Ascending aorta (tissue), 2 donors: ENCODE results near the gene B3GLCT. TPM values are rescaled to one million over a fixed set of nuclear protein-coding genes. Genes with fewer than 3 reads are reported as not detected.
A peak's percentile ranks its signal among the peaks of the same experiment; 100 is the strongest.

Source experiments
- DNase-seq, 2 donors: peaks; one replicate each; pipeline ENCODE4 v3.0.0-alpha.2; 2019; ENCODE audit warnings: low spot score in 2 of 2
- H3K27ac ChIP-seq, 2 donors: fragments of 200-600 bp; sonication (generic); one replicate each; pipeline ENCODE4 v1.5.1; 2016 to 2017; ENCODE audit warnings: mild to moderate bottlenecking in 1 of 2
- H3K27me3 ChIP-seq: fragments of 200-600 bp; sonication (generic); one replicate; pipeline ENCODE4 v1.5.1; 2017
- H3K36me3 ChIP-seq, 2 donors: fragments of 200-600 bp; sonication (generic); one replicate each; pipeline ENCODE4 v1.5.1; 2016
- H3K4me1 ChIP-seq, 2 donors: fragments of 200-600 bp; sonication (generic); one replicate each; pipeline ENCODE4 v1.5.1; 2016 to 2017; ENCODE audit warnings: mild to moderate bottlenecking in 1 of 2
- H3K4me3 ChIP-seq, 2 donors: fragments of 200-600 bp; sonication (generic); one replicate each; pipeline ENCODE4 v1.5.1; 2016 to 2017; ENCODE audit warnings: mild to moderate bottlenecking in 1 of 2
- H3K9me3 ChIP-seq, 2 donors: fragments of 200-600 bp; sonication (generic); one replicate each; pipeline ENCODE4 v1.5.1; 2016
- intact Hi-C: fragments of 100-400 bp; cut with DNase I; formaldehyde crosslinking; loops from one replicate; pipeline ENCODE4 v1.15.1; 2023
- total RNA-seq: library from RNA; depleted of rRNA; stranded (reverse); fragments of >200 nt; gene quantifications from one replicate; pipeline ENCODE4 v1.1.0, GENCODE V29; 2016
- TF ChIP-seq, protein P1 (sequence below), 3 experiments: fragments of 200-600 bp in 2 of 3; fragments of 450-650 bp in 1 of 3; sonication (generic) in 2 of 3; IDR thresholded peaks; one replicate each; pipeline ENCODE4 v1.5.1; 2016 to 2019; ENCODE audit warnings: antibody characterized with exemption in 3 of 3, mild to moderate bottlenecking in 1 of 3, moderate library complexity in 1 of 3

B3GLCT gene
- total RNA-seq, 1 donor from 2014 or later = 8.8 TPM

DNA sequence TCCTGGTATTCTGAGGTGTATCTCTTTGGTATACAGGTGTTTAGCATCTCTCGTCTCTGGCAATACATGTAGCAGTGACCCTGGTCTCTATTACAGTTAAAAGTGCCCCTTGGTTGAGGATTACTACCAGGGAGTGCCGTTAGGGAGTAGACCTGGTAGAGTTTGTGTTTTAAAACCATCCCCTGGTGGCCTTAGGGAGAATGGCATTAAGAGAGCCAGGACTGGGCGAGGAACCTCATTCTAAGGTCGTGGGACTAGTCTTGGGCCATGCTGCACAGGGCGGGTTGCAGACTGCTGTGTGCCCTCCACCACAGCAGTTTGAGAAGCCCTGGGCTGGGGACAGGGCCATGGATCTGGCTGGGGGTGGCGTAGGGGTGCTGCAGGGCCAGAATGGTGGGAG is 35.0 kb downstream of the B3GLCT start:
- TF ChIP-seq, protein P1, sequence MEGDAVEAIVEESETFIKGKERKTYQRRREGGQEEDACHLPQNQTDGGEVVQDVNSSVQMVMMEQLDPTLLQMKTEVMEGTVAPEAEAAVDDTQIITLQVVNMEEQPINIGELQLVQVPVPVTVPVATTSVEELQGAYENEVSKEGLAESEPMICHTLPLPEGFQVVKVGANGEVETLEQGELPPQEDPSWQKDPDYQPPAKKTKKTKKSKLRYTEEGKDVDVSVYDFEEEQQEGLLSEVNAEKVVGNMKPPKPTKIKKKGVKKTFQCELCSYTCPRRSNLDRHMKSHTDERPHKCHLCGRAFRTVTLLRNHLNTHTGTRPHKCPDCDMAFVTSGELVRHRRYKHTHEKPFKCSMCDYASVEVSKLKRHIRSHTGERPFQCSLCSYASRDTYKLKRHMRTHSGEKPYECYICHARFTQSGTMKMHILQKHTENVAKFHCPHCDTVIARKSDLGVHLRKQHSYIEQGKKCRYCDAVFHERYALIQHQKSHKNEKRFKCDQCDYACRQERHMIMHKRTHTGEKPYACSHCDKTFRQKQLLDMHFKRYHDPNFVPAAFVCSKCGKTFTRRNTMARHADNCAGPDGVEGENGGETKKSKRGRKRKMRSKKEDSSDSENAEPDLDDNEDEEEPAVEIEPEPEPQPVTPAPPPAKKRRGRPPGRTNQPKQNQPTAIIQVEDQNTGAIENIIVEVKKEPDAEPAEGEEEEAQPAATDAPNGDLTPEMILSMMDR (IDR thresholded peaks at IDR 0.05) = no peak

DNA sequence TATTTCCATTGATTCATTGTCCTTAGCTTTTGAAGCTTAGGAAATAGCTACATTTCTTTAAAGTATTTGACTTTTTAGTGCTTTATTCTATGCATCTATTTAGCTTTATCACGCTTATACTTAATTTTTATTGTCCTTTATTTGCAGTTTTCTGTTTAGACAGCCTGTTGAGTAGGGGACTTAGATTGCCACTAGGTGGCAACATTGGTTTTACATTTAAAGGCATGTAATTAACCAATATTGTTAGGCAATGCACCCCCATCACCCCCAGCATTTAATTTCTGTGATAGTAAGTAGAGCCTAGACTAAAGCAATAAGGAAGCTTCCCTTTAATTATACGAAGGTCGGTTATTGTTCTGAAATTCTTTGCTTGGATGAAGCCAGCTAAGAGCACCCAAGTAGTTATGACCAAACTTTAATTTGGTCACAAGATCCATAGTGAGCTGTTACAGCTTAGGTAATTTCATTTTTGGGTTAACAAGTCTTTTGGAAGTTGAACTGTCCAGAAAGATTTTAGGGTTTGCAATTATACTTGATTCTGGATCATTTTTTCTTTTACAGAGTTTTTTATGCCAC is 36.5 kb downstream of the B3GLCT start:
- H3K9me3 ChIP-seq = no peaks in the 10 kb centered on the region
- DNase-seq = no peak
- TF ChIP-seq, protein P1 (IDR thresholded peaks at IDR 0.05) = peak in 2 of 3 experiments; percentile 13 to 52
- H3K4me3 ChIP-seq = no peak overlapping the region
- H3K27ac ChIP-seq = no peak overlapping the region
- intact Hi-C loops = no loop called here
- H3K27me3 ChIP-seq = no peaks in the 10 kb centered on the region
- no peaks in the 10 kb centered on the region for H3K4me1 ChIP-seq
- H3K36me3 ChIP-seq = no peaks in the 10 kb centered on the region

More for the DNA sequence above, 35.0 kb downstream of the B3GLCT start:
- no peaks in the 10 kb centered on the region for H3K9me3 ChIP-seq
- no peak overlapping the region for H3K4me3 ChIP-seq
- no peaks in the 10 kb centered on the region for H3K27me3 ChIP-seq
- DNase-seq = no peak
- no peaks in the 10 kb centered on the region for H3K4me1 ChIP-seq
- no peaks in the 10 kb centered on the region for H3K36me3 ChIP-seq
- no peak overlapping the region for H3K27ac ChIP-seq
- intact Hi-C loops = no loop called here

DNA sequence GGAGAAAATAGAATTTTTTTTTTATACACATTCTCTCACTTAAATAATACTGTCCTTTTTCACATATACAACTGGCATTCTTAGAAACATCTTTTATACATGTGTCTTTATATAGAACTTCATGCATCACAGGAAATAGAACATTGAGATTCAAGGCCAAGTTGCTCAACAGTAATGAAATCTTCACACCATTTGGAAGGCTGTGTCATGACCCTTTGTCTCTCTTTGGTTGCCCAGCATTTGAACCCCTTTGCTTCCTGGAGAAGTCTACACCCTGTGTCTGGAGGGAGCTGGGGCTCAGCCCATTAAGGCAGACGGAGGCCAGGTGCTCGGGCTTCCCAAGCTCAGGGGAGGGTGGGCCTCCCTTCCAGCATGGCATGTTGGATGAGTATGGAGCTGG is 41.1 kb downstream of the B3GLCT start:
- no peak overlapping the region for H3K27ac ChIP-seq

DNA sequence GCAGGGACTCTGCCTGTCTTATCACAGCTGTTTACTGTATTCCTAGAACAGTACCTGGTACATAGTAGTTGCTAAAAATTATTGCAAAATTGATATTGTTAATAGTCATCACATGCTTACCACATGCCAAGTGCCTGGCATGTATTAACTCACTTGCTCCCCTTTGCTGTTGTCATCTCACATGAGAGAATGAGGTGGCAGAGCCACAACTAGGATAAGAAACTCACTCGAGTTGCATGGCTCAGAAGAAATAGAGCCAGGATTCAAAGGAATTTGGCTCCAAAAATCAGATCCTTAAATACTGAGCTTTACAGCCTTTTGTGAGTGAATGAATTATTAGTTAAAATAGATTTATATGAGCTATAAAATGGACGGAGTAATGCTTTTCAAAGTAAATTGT is 42.6 kb downstream of the B3GLCT start:
- DNase-seq = no peak
- H3K4me3 ChIP-seq = no peak overlapping the region
- H3K27ac ChIP-seq = no peak overlapping the region
- H3K27me3 ChIP-seq = no peaks in the 10 kb centered on the region
- intact Hi-C loops = no loop called here
- H3K36me3 ChIP-seq = peaks cover 0 to 6% of the 10 kb centered on the region in 2 donors
- H3K4me1 ChIP-seq = no peaks in the 10 kb centered on the region
- TF ChIP-seq, protein P1 (IDR thresholded peaks at IDR 0.05) = no peak
- no peaks in the 10 kb centered on the region for H3K9me3 ChIP-seq

More for the DNA sequence above, 41.1 kb downstream of the B3GLCT start:
- intact Hi-C loops = no loop called here
- H3K4me1 ChIP-seq = no peaks in the 10 kb centered on the region
- no peaks in the 10 kb centered on the region for H3K36me3 ChIP-seq
- H3K4me3 ChIP-seq = no peak overlapping the region
- H3K27me3 ChIP-seq = no peaks in the 10 kb centered on the region
- H3K9me3 ChIP-seq = no peaks in the 10 kb centered on the region
- no peak for DNase-seq
- TF ChIP-seq, protein P1 (IDR thresholded peaks at IDR 0.05) = no peak

DNA sequence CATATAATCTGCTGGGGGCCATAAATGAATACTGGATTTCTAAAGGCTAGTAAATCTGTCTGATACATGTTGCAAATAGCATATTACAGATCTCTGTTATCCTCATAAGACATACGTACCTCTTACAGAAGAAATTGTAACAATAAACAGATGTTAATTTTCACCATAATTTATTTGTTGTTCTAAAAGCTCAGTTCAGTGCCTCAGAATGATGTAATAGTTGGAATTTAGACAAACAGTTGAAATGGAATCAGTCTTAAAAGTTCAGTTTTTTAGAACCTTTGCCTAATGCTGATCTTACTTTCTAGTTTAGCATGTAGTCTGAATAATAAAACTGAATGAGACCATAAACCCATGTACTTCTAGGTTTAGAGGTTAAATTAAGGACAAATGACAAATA is 43.1 kb downstream of the B3GLCT start:
- Histone ChIP-seq H3K9me3 (no peaks in the 10 kb centered on the region), H3K4me3 (no peak overlapping the region), H3K27me3 (no peaks in the 10 kb centered on the region), H3K4me1 (no peaks in the 10 kb centered on the region), H3K27ac (no peak overlapping the region), H3K36me3 (peaks cover 0 to 8% of the 10 kb centered on the region in 2 donors)
- DNase-seq = no peak
- intact Hi-C loops = no loop called here
- TF ChIP-seq, protein P1 (IDR thresholded peaks at IDR 0.05) = no peak
